Skin of body (tissue), 2 donors: ENCODE measurements around the gene PPM1M. TPM values are rescaled to one million over a fixed set of nuclear protein-coding genes. Genes with fewer than 3 reads are reported as not detected.

Experiments
- DNase-seq: peaks from one replicate; lab custom pipeline; 2025; lab: John Stamatoyannopoulos, UW
- total RNA-seq: library from RNA; depleted of rRNA; stranded (reverse); fragments of >200 nt; gene quantifications from one replicate; pipeline ENCODE4 v1.2.3, GENCODE V29; 2014

PPM1M gene
- total RNA-seq, 1 donor from 2014 or later, result 9.5 TPM

DNA sequence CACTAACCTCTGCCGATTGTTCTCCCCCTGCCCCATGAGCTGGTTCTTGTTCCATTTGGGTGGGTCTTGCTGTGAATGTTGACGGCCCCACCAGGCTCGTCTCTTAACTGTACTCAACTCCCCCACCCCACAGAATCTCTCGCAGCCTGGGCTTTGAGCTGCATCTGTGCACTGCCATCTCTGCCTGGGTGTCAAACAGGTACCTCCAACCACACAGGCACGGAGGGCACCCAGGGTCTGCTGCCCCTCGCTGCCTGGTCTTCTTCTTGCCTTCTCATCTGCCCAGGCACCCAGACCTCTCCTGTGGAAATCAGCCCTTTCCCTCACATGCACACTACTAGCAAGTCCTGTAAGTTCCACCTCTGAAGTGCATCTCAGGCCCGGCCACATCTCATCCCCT lies 30.2 kb upstream of the PPM1M start:
- DNase-seq, result no peak

DNA sequence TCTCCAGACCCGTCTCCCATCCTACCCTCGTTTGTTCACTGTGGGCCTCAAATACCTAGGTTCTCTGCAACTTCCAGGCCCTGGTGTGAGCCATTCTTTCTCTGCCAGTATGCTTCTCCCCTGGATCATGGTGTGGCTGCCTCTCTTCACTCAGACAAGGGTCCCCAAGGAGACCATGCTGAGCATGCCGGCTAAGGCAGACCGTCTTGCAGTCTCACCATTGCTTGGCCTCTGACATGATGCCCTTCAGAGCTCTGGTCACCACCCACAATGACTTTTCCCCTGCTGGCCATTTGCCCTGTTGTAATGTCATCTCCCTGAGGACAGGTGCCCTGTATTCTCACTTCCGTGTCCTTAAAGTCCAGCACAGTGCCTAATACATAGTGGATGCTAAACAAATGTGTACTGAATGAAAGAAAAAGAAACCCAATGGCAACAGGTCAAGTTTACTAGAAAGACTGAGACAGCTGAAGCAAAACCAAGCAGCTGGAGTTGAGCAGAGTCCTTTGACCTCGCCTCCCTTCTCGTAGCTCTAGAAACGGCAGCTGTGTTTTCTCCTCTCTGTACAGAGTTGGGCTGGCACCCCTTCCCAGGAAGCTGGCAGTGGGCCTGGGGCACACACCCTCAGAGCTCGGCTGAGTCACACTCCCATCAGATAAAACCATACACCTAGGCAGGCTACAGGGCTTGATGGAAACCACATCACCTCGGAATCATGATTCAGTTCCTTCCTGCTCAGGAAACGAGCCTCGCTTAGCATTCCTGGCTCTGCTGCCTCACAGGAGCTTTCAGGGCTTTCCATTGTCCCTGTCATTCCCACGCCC lies 28.8 kb upstream of the PPM1M start:
- DNase-seq, result peak; percentile 52

GRCh38 chr3:52217409-52217805 lies 28.2 kb upstream of the PPM1M start:
- no peak for DNase-seq

GRCh38 chr3:52218026-52218425 lies 27.5 kb upstream of the PPM1M start:
- DNase-seq, result no peak

DNA sequence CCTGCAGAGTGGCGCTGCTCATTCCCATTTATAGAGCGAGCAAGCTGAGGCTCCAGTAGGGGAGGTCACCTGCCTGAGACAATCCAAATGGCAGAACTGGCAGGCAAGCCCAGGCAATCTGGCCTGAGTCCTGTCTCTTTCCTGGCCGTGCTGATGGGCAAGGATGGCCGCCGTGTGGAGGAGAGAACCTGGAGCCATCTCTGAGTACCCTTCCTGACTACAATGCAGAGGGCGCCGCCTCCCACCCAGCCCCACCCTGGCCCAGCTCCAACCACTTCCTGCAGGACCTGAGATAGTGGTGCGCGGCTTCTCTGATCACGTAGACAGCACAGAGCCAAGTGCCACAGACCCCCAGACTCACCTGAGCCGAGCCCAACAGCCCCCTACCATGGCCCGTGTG lies 27.1 kb upstream of the PPM1M start:
- no peak for DNase-seq

GRCh38 chr3:52218937-52219650 lies 26.5 kb upstream of the PPM1M start:
- DNase-seq, result no peak

DNA sequence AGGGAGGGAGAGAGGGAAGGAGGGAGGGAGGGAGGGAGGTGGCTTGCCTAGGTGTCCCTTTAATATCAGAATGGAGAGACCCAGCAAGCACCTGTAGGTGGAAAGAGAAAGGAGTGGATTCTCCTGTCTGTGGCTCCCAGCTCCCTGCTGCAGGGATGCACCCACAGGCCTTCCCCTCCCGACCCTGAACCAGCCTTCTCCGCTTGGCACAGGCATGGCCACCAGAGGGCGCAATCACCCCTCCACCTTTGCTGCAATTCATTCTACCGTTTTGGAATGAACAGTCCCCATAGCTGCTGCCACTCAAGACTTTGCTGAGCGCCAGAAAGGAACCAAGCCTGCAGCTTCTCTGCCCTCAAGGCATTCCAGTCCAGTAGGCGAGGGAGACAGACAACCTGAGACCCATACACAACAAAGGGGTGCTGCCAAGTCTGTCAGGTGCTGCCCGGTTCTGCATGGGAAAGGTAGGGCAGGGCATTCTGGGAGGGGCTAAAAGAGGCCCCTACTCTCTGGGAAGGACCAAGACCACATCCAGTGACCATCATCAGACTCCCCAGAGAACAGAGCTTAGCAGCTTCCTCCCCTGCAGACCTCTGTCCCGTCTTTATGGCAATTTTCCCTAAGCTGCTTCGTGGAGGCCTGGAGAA lies 25.1 kb upstream of the PPM1M start:
- DNase-seq, result peak; percentile 63

DNA sequence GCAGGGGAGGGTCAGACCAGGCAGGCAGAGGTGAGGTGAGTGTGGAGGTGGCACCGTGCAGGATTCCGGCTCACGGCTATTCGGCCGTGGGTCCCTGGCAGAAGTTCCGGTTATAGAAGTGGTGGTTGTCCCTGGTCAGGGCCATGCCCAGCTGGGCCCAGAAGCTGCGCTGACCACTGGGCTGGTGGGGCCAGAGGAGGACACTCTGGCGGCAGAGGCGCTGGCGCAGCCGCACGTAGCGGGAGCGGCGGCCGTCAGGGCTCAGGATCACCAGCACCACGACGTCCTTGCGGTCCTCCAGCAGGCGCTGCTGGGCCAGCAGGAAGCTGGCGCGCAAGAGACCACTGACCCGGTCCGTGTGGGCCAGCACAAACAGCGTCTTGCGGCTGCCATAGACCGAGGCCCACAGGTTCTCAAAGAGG lies 24.4 kb upstream of the PPM1M start:
- no peak for DNase-seq

- DNase-seq, result no peak
These were observed 23.8 kb upstream of the PPM1M start for GRCh38 chr3:52221563-52222318.

DNA sequence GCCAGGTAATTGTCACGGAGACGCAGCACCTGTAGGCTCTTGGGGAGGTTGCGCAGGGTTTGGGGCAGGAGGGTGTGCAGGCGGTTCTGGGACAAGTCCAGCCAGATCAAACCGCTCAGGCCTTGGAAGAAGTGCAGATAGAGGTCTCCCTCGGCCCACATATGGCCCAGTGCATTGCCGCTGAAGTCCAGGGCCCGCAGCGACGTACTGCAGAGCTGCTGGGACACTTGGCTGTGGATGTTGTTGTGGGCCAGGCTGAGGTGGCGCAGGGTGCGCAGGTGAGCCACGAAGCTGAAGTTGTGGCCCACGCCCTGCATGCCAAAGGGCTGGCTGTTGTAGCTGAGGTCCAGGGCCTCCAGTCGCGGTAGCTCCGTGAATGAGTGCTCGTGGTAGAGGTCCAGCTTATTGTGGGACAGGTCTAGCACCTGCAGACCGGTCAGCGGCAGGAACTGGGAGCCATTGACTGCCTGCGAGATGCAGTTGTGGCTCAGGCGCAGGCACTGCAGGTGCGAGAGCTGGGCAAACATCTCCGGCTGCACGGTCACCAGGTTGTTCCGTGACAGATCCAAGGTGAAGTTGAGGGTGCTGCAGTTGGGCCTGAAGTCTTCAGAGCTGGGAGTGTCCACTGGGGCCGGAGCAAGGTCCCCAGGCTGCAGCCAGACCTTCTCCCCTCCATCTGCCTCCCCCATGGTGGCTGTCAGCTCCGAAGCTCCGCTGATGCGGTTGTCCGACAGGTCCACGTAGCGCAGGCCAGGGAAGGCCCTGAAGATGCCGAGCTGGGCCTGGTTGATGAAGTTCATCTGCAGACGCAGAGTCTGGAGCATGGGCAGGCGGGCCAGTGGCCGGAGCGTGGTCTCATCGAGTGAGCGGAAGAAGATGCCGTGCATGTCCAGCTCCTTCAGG lies 23.0 kb upstream of the PPM1M start:
- no peak for DNase-seq

DNA sequence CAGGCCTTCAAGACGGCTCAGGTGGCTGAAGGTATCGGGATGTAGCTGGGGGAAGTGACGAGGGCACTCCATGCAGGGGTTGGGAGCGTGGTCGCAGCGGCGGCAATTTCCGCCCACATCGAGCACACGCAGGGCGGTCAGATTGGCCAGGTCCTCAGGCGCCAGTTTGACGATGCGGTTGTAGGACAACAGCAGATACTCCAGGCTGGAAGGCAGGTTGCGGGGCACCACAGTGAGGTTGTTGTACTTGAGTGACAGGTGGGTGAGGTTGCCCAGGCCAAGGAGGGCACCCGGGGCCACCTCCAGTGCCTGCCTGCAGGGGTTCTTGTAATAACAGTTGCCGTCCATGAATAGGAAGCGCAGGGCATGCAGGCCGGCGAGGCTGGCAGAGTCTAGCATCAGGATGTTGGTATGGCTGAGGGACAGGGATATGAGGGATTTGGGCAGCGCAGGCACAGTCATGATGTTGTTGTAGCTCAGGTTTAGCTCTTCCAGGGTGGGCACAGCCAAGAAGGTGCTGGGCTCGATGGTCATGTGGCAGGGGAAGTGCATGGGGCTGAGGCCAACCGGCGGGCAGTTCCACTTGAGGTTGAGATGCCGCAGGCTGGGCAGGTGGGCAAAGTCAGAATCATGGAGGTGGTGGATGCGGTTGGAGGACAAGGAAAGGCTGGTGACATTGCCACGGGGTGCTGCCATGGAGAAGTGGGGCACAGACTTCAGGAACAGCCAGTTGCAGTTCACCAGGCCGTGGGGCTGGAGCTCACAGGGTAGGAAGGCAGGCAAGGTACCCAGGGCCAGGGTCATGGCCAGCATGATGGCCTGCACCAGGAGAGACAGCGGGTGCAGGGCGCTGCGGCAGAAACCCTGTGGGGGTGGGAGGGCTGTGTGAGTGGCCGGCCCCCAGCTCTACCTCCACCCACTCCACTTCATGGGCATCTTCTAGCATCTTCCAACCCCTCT lies 21.8 kb upstream of the PPM1M start:
- no peak for DNase-seq

DNA sequence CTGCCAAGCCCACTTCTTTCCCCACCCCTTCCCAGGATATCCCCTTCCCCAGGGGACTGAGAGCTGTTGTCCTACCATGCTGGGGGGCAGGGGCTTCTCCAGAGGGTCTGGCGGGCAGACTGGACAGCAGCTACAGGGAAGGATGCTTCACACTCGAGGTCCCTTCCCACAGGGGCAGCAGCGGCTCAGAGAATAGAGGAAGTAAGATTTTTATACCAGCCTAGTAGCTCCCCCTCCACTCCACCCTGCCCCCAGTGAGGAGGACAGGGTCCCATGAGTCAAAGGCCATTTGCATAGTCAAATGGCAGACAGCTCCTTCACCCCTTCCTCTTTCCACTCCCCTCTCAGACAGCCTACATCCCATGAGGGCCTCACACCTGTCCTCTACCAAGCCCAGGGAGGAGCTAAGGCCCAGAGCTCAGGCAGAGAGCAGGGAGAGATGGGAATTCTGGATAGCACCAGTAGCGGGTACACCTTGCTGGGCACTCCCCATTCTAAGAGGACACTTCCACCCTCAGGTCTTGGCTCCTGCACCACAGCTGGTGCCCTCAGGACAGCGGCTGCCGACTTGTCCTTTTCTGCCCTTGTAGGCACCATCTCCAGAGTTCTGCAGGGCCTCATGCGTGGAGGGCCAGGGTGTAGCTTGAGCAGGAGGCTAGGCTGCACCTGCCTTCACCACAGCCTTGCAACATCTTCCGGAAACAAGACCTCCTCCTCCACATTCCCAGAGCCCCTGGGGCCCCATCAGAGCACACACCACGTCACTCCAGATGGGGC lies 19.9 kb upstream of the PPM1M start, which contains the start of gene TLR9:
TSS of gene TLR9 (minus strand) at position 194 of the 777 bp plus-strand sequence. CDS start at position 78, 116 bp downstream.
- DNase-seq, result no peak

- DNase-seq, result no peak
These were observed 19.2 kb upstream of the PPM1M start for GRCh38 chr3:52226229-52226817.

- no peak for DNase-seq
These were observed 18.4 kb upstream of the PPM1M start for GRCh38 chr3:52227117-52227516.

GRCh38 chr3:52227766-52228165 lies 17.8 kb upstream of the PPM1M start:
- no peak for DNase-seq

- no peak for DNase-seq
These were observed 17.3 kb upstream of the PPM1M start for GRCh38 chr3:52228266-52228665.

GRCh38 chr3:52228751-52229291 lies 16.7 kb upstream of the PPM1M start:
- DNase-seq, result no peak

DNA sequence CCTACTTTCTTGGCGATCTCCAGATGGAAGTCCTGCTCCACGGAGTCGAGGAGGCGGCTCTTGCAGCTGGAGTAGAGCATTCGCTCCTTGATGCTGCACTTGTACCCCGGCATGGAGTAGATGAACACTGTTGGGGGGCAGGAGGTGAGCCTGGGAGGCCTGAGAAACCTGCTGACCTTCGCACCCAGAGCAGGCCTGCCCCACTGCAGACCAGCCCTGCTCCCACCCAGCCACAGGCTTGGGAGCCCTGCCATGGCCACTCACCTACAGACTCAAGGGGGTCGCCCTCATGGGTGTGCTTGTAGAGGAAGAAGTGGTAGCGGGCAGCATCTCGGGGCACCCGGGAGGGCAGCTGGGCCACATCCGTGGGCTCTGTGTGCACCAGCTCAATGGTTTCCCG lies 15.9 kb upstream of the PPM1M start:
- no peak for DNase-seq
